Measurements from ENCODE around the gene SPATA33. TPM values are rescaled to one million over a fixed set of nuclear protein-coding genes. Genes with fewer than 3 reads are reported as not detected.

SPATA33 gene
- total RNA-seq, 4 donors from 2014 or later = 1.7 to 5.3 (median 3.2) TPM

DNA sequence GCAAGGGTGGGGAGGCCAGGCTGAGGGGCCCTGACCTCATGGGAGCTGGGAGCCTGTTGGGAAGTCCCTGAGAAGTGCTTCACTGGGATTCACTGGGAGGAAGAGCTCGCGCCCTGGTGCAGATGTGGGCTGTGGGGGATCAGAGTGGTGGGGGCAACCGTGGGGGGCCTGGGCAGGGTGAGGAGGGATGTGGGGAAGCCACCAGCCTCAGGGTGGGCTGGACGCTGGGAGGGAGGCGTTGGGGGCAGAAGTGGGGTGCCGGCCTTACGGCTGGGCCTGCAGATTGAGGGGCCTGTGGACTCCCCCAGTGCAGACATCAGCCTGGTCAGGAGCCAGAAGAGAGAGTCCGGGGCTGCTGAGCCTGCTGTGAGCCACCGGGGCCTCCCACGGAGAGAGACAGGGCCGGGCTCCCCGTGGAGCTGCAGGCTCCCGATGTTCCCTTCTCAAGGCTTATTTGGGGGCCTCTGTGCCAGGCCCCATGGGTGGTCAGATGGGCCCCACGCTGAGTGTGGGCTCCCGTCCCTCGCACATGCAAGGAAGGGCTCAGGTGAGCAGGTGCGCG is 36.4 kb upstream of the SPATA33 start:
- Histone ChIP-seq H3K4me3 (no peak overlapping the region), H3K36me3 (no peaks in the 10 kb centered on the region), H3K9me3 (no peaks in the 10 kb centered on the region), H3K4me1 (no peaks in the 10 kb centered on the region), H3K27ac (no peak overlapping the region), H3K27me3 (peaks cover 84% of the 10 kb centered on the region)
- WGBS, 2 donors (ENCODE audit: low coverage in 1 of 2) = no CpG with 5 or more reads among the region's 18 CpGs
- ATAC-seq = no peak
- TF ChIP-seq POLR2A (IDR thresholded peaks at IDR 0.05) (no peak), EP300 (IDR thresholded peaks at IDR 0.05) (no peak), CTCF (IDR thresholded peaks at IDR 0.05) (no peak), POLR2AphosphoS5 (IDR thresholded peaks at IDR 0.05) (no peak)

GRCh38 chr16:89621698-89622409 is 35.8 kb upstream of the SPATA33 start:
- Histone ChIP-seq H3K4me1 (no peaks in the 10 kb centered on the region), H3K9me3 (no peaks in the 10 kb centered on the region), H3K27ac (no peak overlapping the region), H3K4me3 (no peak overlapping the region), H3K36me3 (no peaks in the 10 kb centered on the region), H3K27me3 (peaks cover 77% of the 10 kb centered on the region)
- no peak for ATAC-seq
- 56 to 66% methylated on average over 5 to 18 of the region's 32 CpGs for WGBS, 2 donors (ENCODE audit: low coverage in 1 of 2)
- TF ChIP-seq EP300 (IDR thresholded peaks at IDR 0.05) = no peak
- TF ChIP-seq POLR2A (IDR thresholded peaks at IDR 0.05) = no peak
- no peak for TF ChIP-seq CTCF (IDR thresholded peaks at IDR 0.05)

DNA sequence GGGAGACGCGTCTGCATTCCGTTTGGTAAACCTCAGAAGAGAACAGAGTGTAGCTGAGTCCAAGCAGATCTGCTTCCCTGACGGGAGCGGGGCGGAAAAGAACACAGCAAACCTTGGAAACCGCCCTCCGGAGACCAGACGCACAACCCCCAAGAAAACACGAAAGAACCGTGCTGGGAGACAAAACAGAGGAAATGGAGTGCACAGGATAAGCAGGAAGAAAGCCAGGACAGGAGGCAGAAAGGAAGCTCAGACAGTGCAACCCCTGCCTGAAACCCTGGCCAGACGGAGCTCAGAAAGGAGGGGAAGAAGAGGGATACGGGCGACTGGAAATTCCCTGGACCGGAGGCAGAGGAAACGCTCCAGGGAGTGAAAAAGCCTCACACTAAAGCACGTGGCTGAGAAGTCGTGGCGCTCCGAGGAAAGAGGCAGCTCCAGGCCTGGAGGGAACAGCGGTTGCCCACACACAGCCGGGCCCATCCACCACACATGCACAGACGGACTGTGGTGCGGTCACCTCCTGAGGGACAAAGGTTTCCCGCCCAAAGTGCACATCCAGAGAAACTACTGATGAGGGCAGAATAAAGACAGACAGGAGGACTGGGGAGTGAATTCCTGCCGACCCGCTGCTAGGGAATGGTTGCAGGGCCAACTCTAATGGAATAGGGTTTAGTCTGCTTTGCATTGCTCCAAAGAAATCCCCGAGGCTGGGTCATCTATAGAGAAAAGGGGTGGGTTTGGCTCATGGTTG is 34.0 kb upstream of the SPATA33 start:
- H3K4me1 ChIP-seq = no peaks in the 10 kb centered on the region
- no peak for ATAC-seq
- H3K27ac ChIP-seq = peak overlapping the region in 1 of 4 donors; percentile 19
- peaks cover 64% of the 10 kb centered on the region for H3K27me3 ChIP-seq
- WGBS, 2 donors (ENCODE audit: low coverage in 1 of 2) = 15 to 27% methylated on average over 6 to 27 of the region's 28 CpGs
- no peak for TF ChIP-seq POLR2AphosphoS5 (IDR thresholded peaks at IDR 0.05)
- no peak for TF ChIP-seq POLR2A (IDR thresholded peaks at IDR 0.05)
- no peak for TF ChIP-seq CTCF (IDR thresholded peaks at IDR 0.05)
- no peak for TF ChIP-seq EP300 (IDR thresholded peaks at IDR 0.05)
- H3K4me3 ChIP-seq = no peak overlapping the region
- no peaks in the 10 kb centered on the region for H3K9me3 ChIP-seq
- no peaks in the 10 kb centered on the region for H3K36me3 ChIP-seq

GRCh38 chr16:89624777-89625761 is 32.6 kb upstream of the SPATA33 start:
- Histone ChIP-seq H3K36me3 (no peaks in the 10 kb centered on the region), H3K27me3 (peaks cover 57% of the 10 kb centered on the region), H3K4me1 (no peaks in the 10 kb centered on the region), H3K4me3 (no peak overlapping the region), H3K9me3 (no peaks in the 10 kb centered on the region), H3K27ac (no peak overlapping the region)
- no peak for ATAC-seq
- 51 to 74% methylated on average over 5 to 13 of the region's 21 CpGs for WGBS, 2 donors (ENCODE audit: low coverage in 1 of 2)
- TF ChIP-seq POLR2AphosphoS5 (IDR thresholded peaks at IDR 0.05) (no peak), CTCF (IDR thresholded peaks at IDR 0.05) (no peak), EP300 (IDR thresholded peaks at IDR 0.05) (no peak), POLR2A (IDR thresholded peaks at IDR 0.05) (no peak)

All from gastroesophageal sphincter (tissue), 4 donors.